Measurements from ENCODE around the gene FLNB. TPM values are rescaled to one million over a fixed set of nuclear protein-coding genes. Genes with fewer than 3 reads are reported as not detected.
A peak's percentile ranks its signal among the peaks of the same experiment; 100 is the strongest.
"Not testable (repeated sequence)": the region's sequence is repeated elsewhere in the genome, so short reads cannot be mapped to it uniquely, and the experiment has no call there.

The FLNB gene
- total RNA-seq, 1 donor from 2014 or later: 521 TPM

DNA sequence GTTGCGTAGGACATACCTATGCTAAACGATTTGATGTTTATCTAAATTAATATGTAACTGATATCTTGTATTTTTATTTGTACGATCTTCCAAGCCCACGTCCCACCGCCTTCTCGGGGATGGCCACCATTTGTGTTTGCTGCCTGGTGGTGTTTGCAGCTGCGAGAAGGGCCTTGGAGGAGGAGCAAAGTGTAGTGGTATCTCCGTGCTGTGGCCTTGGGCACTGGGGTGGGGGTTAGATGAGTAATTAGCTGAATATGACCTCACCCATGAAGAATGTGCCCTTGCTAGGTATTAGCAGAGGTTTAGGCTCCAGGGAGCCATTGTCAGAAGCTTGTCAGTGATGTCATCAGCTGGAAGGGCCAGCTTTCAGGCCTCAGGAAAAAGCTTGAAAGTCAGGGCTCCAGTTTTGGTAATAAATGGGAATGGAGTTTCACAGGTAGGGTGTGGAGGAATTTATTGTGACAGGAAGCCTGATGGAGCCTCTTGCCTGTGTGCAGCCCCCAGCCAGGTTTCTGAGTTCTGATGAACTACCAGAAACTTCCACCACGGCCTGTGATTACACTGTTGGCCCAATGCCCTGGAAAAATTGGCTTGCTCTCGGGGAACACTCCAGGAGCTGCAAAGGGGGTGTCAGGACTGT is 41.0 kb downstream of the FLNB start:
- Histone ChIP-seq H3K27me3 (ENCODE audit: insufficient read depth, low read length) (no peaks in the 10 kb centered on the region), H3K79me2 (ENCODE audit: insufficient read depth, low read length) (peaks cover 96% of the 10 kb centered on the region), H3K27ac (ENCODE audit: low read depth, low read length) (peak overlapping the region; percentile 93), H3K4me1 (ENCODE audit: insufficient read depth, low read length) (peaks cover 75% of the 10 kb centered on the region), H3K9ac (ENCODE audit: low read length) (peak overlapping the region; percentile 72), H3K36me3 (ENCODE audit: insufficient read depth, low read length) (no peaks in the 10 kb centered on the region), H3K4me2 (ENCODE audit: low read length) (peak overlapping the region; percentile 66), H3K4me3 (ENCODE audit: insufficient read depth, low read depth, low read length) (peak overlapping the region; percentile 30), H3K9me3 (ENCODE audit: insufficient read depth, low read depth, low read length) (no peaks in the 10 kb centered on the region), H4K20me1 (ENCODE audit: insufficient read depth, low read length) (peaks cover 8% of the 10 kb centered on the region), H2AFZ (ENCODE audit: low read depth, low read length) (no peak overlapping the region)
- Mint-ChIP-seq H3K4me3 (ENCODE audit: unreplicated experiment) (peak overlapping the region; percentile 70), H3K27ac (ENCODE audit: unreplicated experiment) (peak overlapping the region; percentile 99), H3K9me3 (ENCODE audit: unreplicated experiment) (no peaks in the 10 kb centered on the region), H3K4me1 (ENCODE audit: low read depth, unreplicated experiment) (peaks cover 79% of the 10 kb centered on the region), H3K27me3 (ENCODE audit: low read depth, unreplicated experiment) (no peaks in the 10 kb centered on the region), H3K36me3 (ENCODE audit: low read depth, unreplicated experiment) (peaks cover 6% of the 10 kb centered on the region)
- peak; percentile 93 for DNase-seq (ENCODE audit: low read depth)
- TF ChIP-seq, protein P1, sequence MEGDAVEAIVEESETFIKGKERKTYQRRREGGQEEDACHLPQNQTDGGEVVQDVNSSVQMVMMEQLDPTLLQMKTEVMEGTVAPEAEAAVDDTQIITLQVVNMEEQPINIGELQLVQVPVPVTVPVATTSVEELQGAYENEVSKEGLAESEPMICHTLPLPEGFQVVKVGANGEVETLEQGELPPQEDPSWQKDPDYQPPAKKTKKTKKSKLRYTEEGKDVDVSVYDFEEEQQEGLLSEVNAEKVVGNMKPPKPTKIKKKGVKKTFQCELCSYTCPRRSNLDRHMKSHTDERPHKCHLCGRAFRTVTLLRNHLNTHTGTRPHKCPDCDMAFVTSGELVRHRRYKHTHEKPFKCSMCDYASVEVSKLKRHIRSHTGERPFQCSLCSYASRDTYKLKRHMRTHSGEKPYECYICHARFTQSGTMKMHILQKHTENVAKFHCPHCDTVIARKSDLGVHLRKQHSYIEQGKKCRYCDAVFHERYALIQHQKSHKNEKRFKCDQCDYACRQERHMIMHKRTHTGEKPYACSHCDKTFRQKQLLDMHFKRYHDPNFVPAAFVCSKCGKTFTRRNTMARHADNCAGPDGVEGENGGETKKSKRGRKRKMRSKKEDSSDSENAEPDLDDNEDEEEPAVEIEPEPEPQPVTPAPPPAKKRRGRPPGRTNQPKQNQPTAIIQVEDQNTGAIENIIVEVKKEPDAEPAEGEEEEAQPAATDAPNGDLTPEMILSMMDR (IDR thresholded peaks at IDR 0.05; ENCODE audit: insufficient read depth, low read depth, low read length): no peak
- peak; percentile 59 for FAIRE-seq

DNA sequence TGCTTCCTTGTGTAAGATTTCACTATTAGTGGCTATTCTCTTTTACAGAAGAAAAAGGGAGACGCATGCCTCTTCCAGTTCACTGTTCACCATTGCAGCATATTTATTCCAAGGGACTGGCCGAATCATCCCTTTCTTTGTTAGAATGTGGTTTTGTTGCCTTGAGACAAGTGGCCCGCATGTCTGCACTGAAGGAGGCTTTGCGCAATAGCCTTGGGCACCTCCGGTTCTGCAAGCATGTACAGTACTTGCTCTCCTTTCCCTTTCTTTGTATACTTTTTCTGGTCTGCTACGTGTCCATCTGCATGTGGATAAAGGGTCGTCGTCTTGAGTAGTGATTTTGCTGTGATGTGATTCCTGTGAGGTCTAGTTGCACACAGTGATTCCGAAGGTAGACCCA is 43.0 kb downstream of the FLNB start:
- no peaks in the 10 kb centered on the region for H3K27me3 ChIP-seq (ENCODE audit: insufficient read depth, low read length)
- H3K4me1 ChIP-seq (ENCODE audit: insufficient read depth, low read length): peaks cover 66% of the 10 kb centered on the region
- Mint-ChIP-seq H3K4me1 (ENCODE audit: low read depth, unreplicated experiment) (peaks cover 77% of the 10 kb centered on the region), H3K27me3 (ENCODE audit: low read depth, unreplicated experiment) (no peaks in the 10 kb centered on the region), H3K27ac (ENCODE audit: unreplicated experiment) (peak overlapping the region; percentile 99), H3K36me3 (ENCODE audit: low read depth, unreplicated experiment) (peaks cover 7% of the 10 kb centered on the region), H3K4me3 (ENCODE audit: unreplicated experiment) (peak overlapping the region; percentile 64), H3K9me3 (ENCODE audit: unreplicated experiment) (no peaks in the 10 kb centered on the region)
- peak; percentile 92 for DNase-seq (ENCODE audit: low read depth)
- no peaks in the 10 kb centered on the region for H3K9me3 ChIP-seq (ENCODE audit: insufficient read depth, low read depth, low read length)
- peaks cover 4% of the 10 kb centered on the region for H4K20me1 ChIP-seq (ENCODE audit: insufficient read depth, low read length)
- H3K27ac ChIP-seq (ENCODE audit: low read depth, low read length): peak overlapping the region; percentile 93
- no peak overlapping the region for H2AFZ ChIP-seq (ENCODE audit: low read depth, low read length)
- peaks cover 94% of the 10 kb centered on the region for H3K79me2 ChIP-seq (ENCODE audit: insufficient read depth, low read length)
- H3K4me3 ChIP-seq (ENCODE audit: insufficient read depth, low read depth, low read length): peak overlapping the region; percentile 8
- FAIRE-seq: no peak
- TF ChIP-seq, protein P1 (IDR thresholded peaks at IDR 0.05; ENCODE audit: insufficient read depth, low read depth, low read length): no peak
- H3K36me3 ChIP-seq (ENCODE audit: insufficient read depth, low read length): no peaks in the 10 kb centered on the region
- H3K9ac ChIP-seq (ENCODE audit: low read length): peak overlapping the region; percentile 72
- H3K4me2 ChIP-seq (ENCODE audit: low read length): peak overlapping the region; percentile 75

DNA sequence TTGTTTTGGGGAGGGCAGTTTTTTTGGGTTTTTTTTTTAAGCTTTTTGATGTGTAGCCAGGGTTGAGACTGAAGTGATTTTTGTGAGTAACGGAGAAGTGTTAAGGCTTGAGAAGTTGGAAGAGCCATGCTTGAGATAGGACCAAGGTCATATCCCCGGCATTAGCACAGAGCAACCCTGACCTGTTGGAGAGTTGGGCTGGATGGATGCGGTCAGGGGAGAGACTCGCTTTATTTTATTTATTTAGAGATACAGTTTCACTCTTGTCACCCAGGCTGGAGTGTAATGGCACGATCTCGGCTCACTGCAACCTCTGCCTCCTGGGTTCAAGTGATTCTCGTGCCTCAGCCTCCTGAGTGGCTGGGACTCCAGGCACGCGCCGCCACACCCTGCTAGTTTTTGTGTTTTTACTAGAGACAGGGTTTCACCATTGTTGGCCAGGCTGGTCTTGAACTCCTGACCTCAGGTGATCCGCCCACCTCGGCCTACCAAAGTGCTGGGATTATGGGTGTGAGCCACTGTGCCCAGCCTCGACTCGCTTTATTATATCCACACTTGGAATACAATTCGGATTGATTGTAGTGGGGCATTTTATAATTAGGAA is 43.5 kb downstream of the FLNB start:
- peaks cover 95% of the 10 kb centered on the region for H3K79me2 ChIP-seq (ENCODE audit: insufficient read depth, low read length)
- not testable (repeated sequence) for H3K4me3 ChIP-seq (ENCODE audit: insufficient read depth, low read depth, low read length); H3K36me3 ChIP-seq (ENCODE audit: insufficient read depth, low read length); H3K27me3 ChIP-seq (ENCODE audit: insufficient read depth, low read length); H3K9me3 ChIP-seq (ENCODE audit: insufficient read depth, low read depth, low read length); H3K9me3 Mint-ChIP-seq (ENCODE audit: unreplicated experiment); H2AFZ ChIP-seq (ENCODE audit: low read depth, low read length); H3K36me3 Mint-ChIP-seq (ENCODE audit: low read depth, unreplicated experiment); DNase-seq (ENCODE audit: low read depth); FAIRE-seq; H4K20me1 ChIP-seq (ENCODE audit: insufficient read depth, low read length); H3K27me3 Mint-ChIP-seq (ENCODE audit: low read depth, unreplicated experiment)
- H3K4me1 ChIP-seq (ENCODE audit: insufficient read depth, low read length): peaks cover 68% of the 10 kb centered on the region
- Mint-ChIP-seq H3K4me1 (ENCODE audit: low read depth, unreplicated experiment) (peaks cover 75% of the 10 kb centered on the region), H3K4me3 (ENCODE audit: unreplicated experiment) (peak overlapping the region; percentile 64), H3K27ac (ENCODE audit: unreplicated experiment) (peak overlapping the region; percentile 99)
- peak overlapping the region; percentile 75 for H3K4me2 ChIP-seq (ENCODE audit: low read length)
- H3K9ac ChIP-seq (ENCODE audit: low read length): peak overlapping the region; percentile 72
- H3K27ac ChIP-seq (ENCODE audit: low read depth, low read length): peak overlapping the region; percentile 93
